Ishikawa (cell line): ENCODE data around the gene FAN1.

ENCODE experiments used
- CEBPB ChIP-seq: IDR thresholded peaks from 2 replicates; pipeline ENCODE4 v1.6.1; 2012
- CREB1 ChIP-seq: IDR thresholded peaks from 2 replicates; pipeline ENCODE4 v1.6.1; 2012; ENCODE audit warnings: low read depth
- EGR1 ChIP-seq: IDR thresholded peaks from 2 replicates; pipeline ENCODE4 v1.6.1; 2012
- EP300 ChIP-seq: IDR thresholded peaks from 2 replicates; pipeline ENCODE4 v1.6.1; 2012; ENCODE audit warnings: borderline replicate concordance
- FOXM1 ChIP-seq: IDR thresholded peaks from 2 replicates; pipeline ENCODE4 v1.6.1; 2012; ENCODE audit warnings: low read depth, borderline replicate concordance
- MAX ChIP-seq: IDR thresholded peaks from 2 replicates; pipeline ENCODE4 v1.6.1; 2012
- NFIC ChIP-seq: IDR thresholded peaks from 2 replicates; pipeline ENCODE4 v1.6.1; 2012
- RAD21 ChIP-seq: IDR thresholded peaks from 2 replicates; pipeline ENCODE4 v1.6.1; 2012; ENCODE audit warnings: low read depth
- REST ChIP-seq: IDR thresholded peaks from 2 replicates; pipeline ENCODE4 v1.6.1; 2012; ENCODE audit warnings: low read depth, mild to moderate bottlenecking
- TAF1 ChIP-seq: IDR thresholded peaks from 2 replicates; pipeline ENCODE4 v1.6.1; 2012; ENCODE audit warnings: low read depth, mild to moderate bottlenecking
- TCF12 ChIP-seq: IDR thresholded peaks from 2 replicates; pipeline ENCODE4 v1.6.1; 2012; ENCODE audit warnings: low read depth
- TEAD4 ChIP-seq: IDR thresholded peaks from 2 replicates; pipeline ENCODE4 v1.6.1; 2012
- USF1 ChIP-seq: IDR thresholded peaks from 2 replicates; pipeline ENCODE4 v1.6.1; 2012
- YY1 ChIP-seq: IDR thresholded peaks from 2 replicates; pipeline ENCODE4 v1.6.1; 2012; ENCODE audit warnings: low read depth
- ZBTB7A ChIP-seq: IDR thresholded peaks from 2 replicates; pipeline ENCODE4 v1.6.1; 2012; ENCODE audit warnings: low read depth

FAN1 gene

GRCh38 chr15:30925686-30926085 lies 22.0 kb downstream of the FAN1 start:
- TF ChIP-seq RAD21, result no peak
- no peak for TF ChIP-seq TAF1

- TF ChIP-seq USF1 (no peak), CEBPB (no peak), EP300 (no peak), TEAD4 (no peak), EGR1 (no peak)
Measured at GRCh38 chr15:30926161-30926560, 22.4 kb downstream of the FAN1 start.

- TF ChIP-seq TAF1 (no peak), ZBTB7A (no peak), EP300 (no peak), YY1 (no peak), EGR1 (no peak), REST (no peak), USF1 (no peak), CREB1 (no peak), TEAD4 (no peak), CEBPB (no peak)
Measured at GRCh38 chr15:30927148-30927761, 23.5 kb downstream of the FAN1 start.

- TF ChIP-seq EGR1 (no peak), FOXM1 (no peak), USF1 (no peak), CREB1 (no peak), ZBTB7A (no peak)
Measured at GRCh38 chr15:30928076-30928475, 24.4 kb downstream of the FAN1 start.

GRCh38 chr15:30929064-30929669 lies 25.5 kb downstream of the FAN1 start:
- TF ChIP-seq ZBTB7A (no peak), EP300 (no peak), TAF1 (no peak), EGR1 (no peak), FOXM1 (no peak), RAD21 (no peak)

- no peak for TF ChIP-seq EP300
- no peak for TF ChIP-seq TAF1
- TF ChIP-seq CREB1, result no peak
Measured at GRCh38 chr15:30929982-30930381, 26.3 kb downstream of the FAN1 start.

- TF ChIP-seq TAF1 (no peak), ZBTB7A (no peak), EP300 (no peak), RAD21 (no peak), REST (no peak), MAX (no peak), FOXM1 (no peak), TEAD4 (no peak), NFIC (no peak), TCF12 (no peak), USF1 (no peak)
Measured at GRCh38 chr15:30930422-30930821, 26.7 kb downstream of the FAN1 start.
